ENCODE data around the gene JPH2. TPM values are rescaled to one million over a fixed set of nuclear protein-coding genes. Genes with fewer than 3 reads are reported as not detected.

The JPH2 gene
- total RNA-seq, 4 donors from 2014 or later, result 173 to 442 (median 242) TPM

GRCh38 chr20:44110816-44111568 is 76.0 kb downstream of the JPH2 start:
- no peak for ATAC-seq
- Histone ChIP-seq H3K9me3 (peaks cover 0 to 7% (median 0%) of the 10 kb centered on the region in 3 donors), H3K4me3 (no peak overlapping the region), H3K4me1 (peaks cover 2 to 51% (median 3%) of the 10 kb centered on the region in 3 donors), H3K27me3 (peaks cover 10% of the 10 kb centered on the region), H3K36me3 (peaks cover 0 to 20% of the 10 kb centered on the region in 2 donors), H3K27ac (peak overlapping the region; percentile 26 to 84 (median 73))
- WGBS, 2 donors (ENCODE audit: low coverage in 1 of 2), result 96% methylated on average over 5 of the region's 9 CpGs; no CpG with 5 or more reads in 1 of the 2 donors
- no peak for TF ChIP-seq EP300 (IDR thresholded peaks at IDR 0.05)
- no peak for TF ChIP-seq POLR2A (IDR thresholded peaks at IDR 0.05)
- no peak for TF ChIP-seq CTCF (IDR thresholded peaks at IDR 0.05)
- TF ChIP-seq POLR2AphosphoS5 (IDR thresholded peaks at IDR 0.05), result no peak

- WGBS, 2 donors (ENCODE audit: low coverage in 1 of 2), result 45 to 51% methylated on average over 5 of the region's 5 CpGs
- Histone ChIP-seq H3K27ac (peak overlapping the region in 1 of 4 donors; percentile 74), H3K4me1 (peaks cover 2 to 50% (median 3%) of the 10 kb centered on the region in 3 donors), H3K9me3 (peaks cover 0 to 7% (median 0%) of the 10 kb centered on the region in 3 donors), H3K27me3 (no peaks in the 10 kb centered on the region), H3K36me3 (peaks cover 0 to 10% of the 10 kb centered on the region in 2 donors), H3K4me3 (no peak overlapping the region)
- ATAC-seq, result no peak
- TF ChIP-seq POLR2A (IDR thresholded peaks at IDR 0.05) (no peak), CTCF (IDR thresholded peaks at IDR 0.05) (peak in 1 of 4 experiments; percentile 25)
Measured at GRCh38 chr20:44109951-44110361, 77.0 kb downstream of the JPH2 start.

- H3K36me3 ChIP-seq, result no peaks in the 10 kb centered on the region
- ATAC-seq, result no peak
- no peak overlapping the region for H3K27ac ChIP-seq
- 69 to 86% methylated on average over 4 to 5 of the region's 5 CpGs for WGBS, 2 donors (ENCODE audit: low coverage in 1 of 2)
- peaks cover 0 to 22% (median 0%) of the 10 kb centered on the region in 3 donors for H3K9me3 ChIP-seq
- H3K4me1 ChIP-seq, result peaks cover 0 to 21% (median 0%) of the 10 kb centered on the region in 3 donors
- TF ChIP-seq EP300 (IDR thresholded peaks at IDR 0.05) (no peak), POLR2AphosphoS5 (IDR thresholded peaks at IDR 0.05) (no peak), POLR2A (IDR thresholded peaks at IDR 0.05) (no peak), CTCF (IDR thresholded peaks at IDR 0.05) (no peak)
- no peak overlapping the region for H3K4me3 ChIP-seq
- H3K27me3 ChIP-seq, result no peaks in the 10 kb centered on the region
Measured at GRCh38 chr20:44106615-44107014, 80.4 kb downstream of the JPH2 start.

- no peak for TF ChIP-seq POLR2A (IDR thresholded peaks at IDR 0.05)
- TF ChIP-seq POLR2AphosphoS5 (IDR thresholded peaks at IDR 0.05), result no peak
- no peak for TF ChIP-seq EP300 (IDR thresholded peaks at IDR 0.05)
- no peak for TF ChIP-seq CTCF (IDR thresholded peaks at IDR 0.05)
- WGBS, 2 donors (ENCODE audit: low coverage in 1 of 2), result 41 to 52% methylated on average over 5 to 6 of the region's 7 CpGs
- H3K9me3 ChIP-seq, result peaks cover 0 to 22% (median 0%) of the 10 kb centered on the region in 3 donors
- no peak overlapping the region for H3K4me3 ChIP-seq
- peak; percentile 48 for ATAC-seq
- no peaks in the 10 kb centered on the region for H3K27me3 ChIP-seq
- no peaks in the 10 kb centered on the region for H3K36me3 ChIP-seq
- H3K4me1 ChIP-seq, result peaks cover 0 to 13% (median 0%) of the 10 kb centered on the region in 3 donors
- no peak overlapping the region for H3K27ac ChIP-seq
Measured at GRCh38 chr20:44104798-44105517, 82.0 kb downstream of the JPH2 start.
